GM23338 (cell line): ENCODE data around the gene LHX3. TPM values are rescaled to one million over a fixed set of nuclear protein-coding genes. Genes with fewer than 3 reads are reported as not detected.

Experiments used
- ATAC-seq: fragments of 200-7000 bp; cut with Tn5 transposase; 3 replicates; pipeline ENCODE4 v1.9.1; 2020
- DNase-seq: peaks from one replicate; pipeline ENCODE4 v3.0.0-alpha.2; 2015; ENCODE audit warnings: low spot score
- H2AFZ ChIP-seq: fragments of 200-600 bp; sonication (generic); 2 replicates; pipeline ENCODE4 v1.8.0; 2016; ENCODE audit warnings: antibody characterized with exemption, mild to moderate bottlenecking, moderate library complexity
- H3F3A ChIP-seq: fragments of 200-600 bp; sonication (generic); replicated peaks from 2 replicates; pipeline ENCODE4 v1.8.0; 2017; ENCODE audit warnings: antibody characterized with exemption, mixed run types, low read depth
- H3K27ac ChIP-seq: fragments of 200-600 bp; sonication (generic); 2 replicates; pipeline ENCODE4 v1.6.1; 2016; ENCODE audit warnings: low read depth
- H3K27me3 ChIP-seq: fragments of 200-600 bp; sonication (generic); 2 replicates; pipeline ENCODE4 v1.8.0; 2016; ENCODE audit warnings: mild to moderate bottlenecking, mixed run types, moderate library complexity; ENCODE audit not compliant: insufficient read depth
- H3K36me3 ChIP-seq: fragments of 200-600 bp; sonication (generic); 2 replicates; pipeline ENCODE4 v1.8.0; 2016; ENCODE audit warnings: mild to moderate bottlenecking; ENCODE audit not compliant: insufficient read depth
- H3K4me1 ChIP-seq: fragments of 200-600 bp; sonication (generic); 2 replicates; pipeline ENCODE4 v1.8.0; 2016; ENCODE audit warnings: mild to moderate bottlenecking, moderate library complexity; ENCODE audit not compliant: insufficient read depth
- H3K4me2 ChIP-seq: fragments of 200-600 bp; sonication (generic); 2 replicates; pipeline ENCODE4 v1.7.1; 2017; ENCODE audit warnings: mixed run types
- H3K4me3 ChIP-seq: fragments of 200-600 bp; sonication (generic); 2 replicates; pipeline ENCODE4 v1.6.1; 2016; ENCODE audit warnings: mixed run types
- H3K79me2 ChIP-seq: fragments of 200-600 bp; sonication (generic); replicated peaks from 2 replicates; pipeline ENCODE4 v1.8.0; 2017; ENCODE audit warnings: mild to moderate bottlenecking; ENCODE audit not compliant: insufficient read depth
- H3K9me2 ChIP-seq: fragments of 200-600 bp; sonication (generic); 2 replicates; pipeline ENCODE4 v1.8.0; 2017; ENCODE audit not compliant: insufficient read depth
- H4K20me1 ChIP-seq: fragments of 200-600 bp; sonication (generic); replicated peaks from 2 replicates; pipeline ENCODE4 v1.8.0; 2017; ENCODE audit warnings: mild to moderate bottlenecking; ENCODE audit not compliant: insufficient read depth
- H3K27ac Mint-ChIP-seq: 2 replicates; pipeline ENCODE4 v1.8.0; 2020; ENCODE audit warnings: inconsistent platforms, mild to moderate bottlenecking, moderate library complexity, mixed read lengths
- H3K27me3 Mint-ChIP-seq: 3 replicates; pipeline ENCODE4 v1.8.0; 2022; ENCODE audit warnings: low read depth, mild to moderate bottlenecking, moderate library complexity, mixed read lengths, inconsistent platforms; ENCODE audit not compliant: insufficient read depth, poor library complexity
- H3K36me3 Mint-ChIP-seq: 3 replicates; pipeline ENCODE4 v1.8.0; 2021; ENCODE audit warnings: low read depth, mild to moderate bottlenecking, inconsistent platforms, moderate library complexity, mixed read lengths
- H3K4me1 Mint-ChIP-seq: 3 replicates; pipeline ENCODE4 v1.8.0; 2020; ENCODE audit warnings: mild to moderate bottlenecking, inconsistent platforms, mixed read lengths
- H3K4me3 Mint-ChIP-seq: 3 replicates; pipeline ENCODE4 v1.8.0; 2021; ENCODE audit warnings: moderate library complexity, mild to moderate bottlenecking, inconsistent platforms, mixed read lengths
- H3K9me3 Mint-ChIP-seq: 3 replicates; pipeline ENCODE4 v1.8.0; 2020; ENCODE audit warnings: moderate library complexity, mild to moderate bottlenecking, inconsistent platforms, mixed read lengths
- CREB1 ChIP-seq: fragments of 250-450 bp; sonication (Bioruptor Pico); IDR thresholded peaks from 2 replicates; pipeline ENCODE4 v1.5.0; 2020; ENCODE audit warnings: low read depth, mild to moderate bottlenecking, moderate library complexity
- CTCF ChIP-seq, 2 experiments: fragments of 200-600 bp in 1 of 2; sonication (generic) in 1 of 2; conservative IDR thresholded peaks; 2 replicates each; pipeline versions ENCODE4 v1.5.1 to v1.6.1; 2016 to 2017; ENCODE audit warnings: antibody characterized with exemption in 2 of 2, low read depth in 2 of 2, mild to moderate bottlenecking in 2 of 2, moderate library complexity in 1 of 2
- ETS1 ChIP-seq: IDR thresholded peaks from 2 replicates; pipeline ENCODE4 v1.6.1; 2016; ENCODE audit warnings: antibody characterized with exemption
- EZH2 ChIP-seq: fragments of 200-600 bp; sonication (generic); IDR thresholded peaks from one replicate; pipeline ENCODE4 v1.8.0; 2017; ENCODE audit warnings: antibody characterized with exemption, mild to moderate bottlenecking, low read depth; ENCODE audit not compliant: unreplicated experiment
- EZH2phosphoT487 ChIP-seq: fragments of 200-600 bp; sonication (generic); IDR thresholded peaks from one replicate; pipeline ENCODE4 v1.8.1; 2018; ENCODE audit warnings: antibody characterized with exemption; ENCODE audit not compliant: unreplicated experiment
- JUNB ChIP-seq: IDR thresholded peaks from one replicate; pipeline ENCODE4 v1.6.1; 2016; ENCODE audit warnings: antibody characterized with exemption; ENCODE audit not compliant: unreplicated experiment
- NANOG ChIP-seq: IDR thresholded peaks from 2 replicates; pipeline ENCODE4 v1.6.1; 2016; ENCODE audit warnings: antibody characterized with exemption, borderline replicate concordance
- POLR2AphosphoS5 ChIP-seq: IDR thresholded peaks from 2 replicates; pipeline ENCODE4 v1.6.1; 2016; ENCODE audit warnings: antibody characterized with exemption, low read depth
- REST ChIP-seq: IDR thresholded peaks from one replicate; pipeline ENCODE4 v1.6.1; 2018; ENCODE audit warnings: antibody characterized with exemption; ENCODE audit not compliant: unreplicated experiment
- STAT1 ChIP-seq: IDR thresholded peaks from one replicate; pipeline ENCODE4 v1.6.1; 2016; ENCODE audit warnings: antibody characterized with exemption; ENCODE audit not compliant: unreplicated experiment
- ZNF114 ChIP-seq: fragments of 250-450 bp; sonication (Bioruptor Pico); IDR thresholded peaks from 2 replicates; pipeline ENCODE4 v1.5.0; 2020; ENCODE audit warnings: mild to moderate bottlenecking, moderate library complexity
- ZNF331 ChIP-seq: fragments of 250-450 bp; sonication (Bioruptor Pico); IDR thresholded peaks from 2 replicates; pipeline ENCODE4 v1.5.0; 2020; ENCODE audit warnings: low read depth, mild to moderate bottlenecking, moderate library complexity
- ZNF462 ChIP-seq: fragments of 250-450 bp; sonication (Bioruptor Pico); IDR thresholded peaks from 2 replicates; pipeline ENCODE4 v1.5.0; 2020; ENCODE audit warnings: mild to moderate bottlenecking, moderate library complexity
- polyA plus RNA-seq: library from polyadenylated mRNA; unstranded; fragments of >200 nt; fragmentation: Nextera tagmentation; extraction: Ambion mirVana; gene quantifications from 2 replicates; pipeline ENCODE4 v1.2.1, GENCODE V29; 2016
- total RNA-seq: library from RNA; depleted of rRNA; stranded (reverse); fragments of >200 nt; shearing (Covaris generic); gene quantifications from 2 replicates; pipeline ENCODE4 v1.2.3, GENCODE V29; 2014

Gene LHX3
- total and polyA plus RNA-seq, 2 experiments from 2014 or later: 0.08 TPM; not detected in 1

GRCh38 chr9:136235709-136236455, 31.0 kb upstream of the LHX3 start:
- H3K4me3 ChIP-seq: no peak overlapping the region
- Mint-ChIP-seq H3K36me3 (peaks cover 3% of the 10 kb centered on the region; the same call in 2 of the 3 replicates), H3K4me3 (no peak overlapping the region), H3K4me1 (peaks cover 14% of the 10 kb centered on the region), H3K27me3 (peaks cover 7% of the 10 kb centered on the region), H3K9me3 (no peaks in the 10 kb centered on the region), H3K27ac (no peak overlapping the region)
- no peak overlapping the region for H3K4me2 ChIP-seq
- H3F3A ChIP-seq: no peaks in the 10 kb centered on the region
- no peak overlapping the region for H3K27ac ChIP-seq
- H4K20me1 ChIP-seq: peaks cover 33% of the 10 kb centered on the region
- no peak for TF ChIP-seq STAT1
- TF ChIP-seq EZH2: no peak
- no peak for TF ChIP-seq CREB1 (CRISPR knock-in tag)
- no peak for TF ChIP-seq ETS1
- no peak for TF ChIP-seq CTCF (conservative IDR thresholded peaks at IDR 0.05; ENCODE audit: low read depth in 2 of 2)
- TF ChIP-seq NANOG: no peak
- no peak for TF ChIP-seq ZNF462 (CRISPR knock-in tag)
- no peak for TF ChIP-seq JUNB
- TF ChIP-seq ZNF331 (CRISPR knock-in tag): no peak
- TF ChIP-seq ZNF114: no peak
- no peak for TF ChIP-seq EZH2phosphoT487
- TF ChIP-seq REST: no peak
- no peak for TF ChIP-seq POLR2AphosphoS5
- ATAC-seq (no peak), DNase-seq (no peak)
- H3K9me2 ChIP-seq: no peaks in the 10 kb centered on the region
- H3K36me3 ChIP-seq: no peaks in the 10 kb centered on the region
- H3K79me2 ChIP-seq: peaks cover 80% of the 10 kb centered on the region
- H3K27me3 ChIP-seq: no peaks in the 10 kb centered on the region
- no peak overlapping the region for H2AFZ ChIP-seq
- H3K4me1 ChIP-seq: no peaks in the 10 kb centered on the region
